DND-41 (cell line): Measurements from ENCODE around the gene CDC45.

ENCODE experiments used
- ATAC-seq: fragments of 200-7000 bp; cut with Tn5 transposase; 3 replicates; pipeline ENCODE4 v1.9.1; 2021; ENCODE audit warnings: low read depth; ENCODE audit not compliant: insufficient read depth
- DNase-seq: peaks from one replicate; pipeline ENCODE4 v3.0.0-alpha.2; 2020
- H2AFZ ChIP-seq: 2 replicates; pipeline ENCODE4 v1.6.0; 2012; ENCODE audit warnings: low read depth, low read length
- H3K27ac ChIP-seq: 2 replicates; pipeline ENCODE4 v1.5.1; 2012; ENCODE audit warnings: low read length, inconsistent platforms
- H3K27me3 ChIP-seq: fragments of 200-600 bp; sonication (generic); 2 replicates; pipeline ENCODE4 v1.6.0; 2012; ENCODE audit warnings: low read length, mild to moderate bottlenecking, inconsistent platforms; ENCODE audit not compliant: insufficient read depth, poor library complexity
- H3K36me3 ChIP-seq: 2 replicates; pipeline ENCODE4 v1.5.1; 2012; ENCODE audit warnings: low read length, inconsistent platforms; ENCODE audit not compliant: insufficient read depth
- H3K4me1 ChIP-seq: 2 replicates; pipeline ENCODE4 v1.5.1; 2012; ENCODE audit warnings: mild to moderate bottlenecking, low read length; ENCODE audit not compliant: insufficient read depth
- H3K4me2 ChIP-seq: 2 replicates; pipeline ENCODE4 v1.6.0; 2012; ENCODE audit warnings: mild to moderate bottlenecking, moderate library complexity, low read length, inconsistent platforms; ENCODE audit not compliant: insufficient read depth
- H3K4me3 ChIP-seq, 2 experiments: fragments of 200-600 bp in 1 of 2; shearing (Covaris generic) in 1 of 2; 2 replicates each; pipeline ENCODE4 v1.5.1; 2012 to 2016; ENCODE audit warnings: inconsistent platforms in 2 of 2, low read length in 2 of 2, mild to moderate bottlenecking in 2 of 2, low read depth in 1 of 2, moderate library complexity in 1 of 2
- H3K79me2 ChIP-seq: 2 replicates; pipeline ENCODE4 v1.6.0; 2012; ENCODE audit warnings: low read length, inconsistent platforms; ENCODE audit not compliant: insufficient read depth
- H3K9ac ChIP-seq: 2 replicates; pipeline ENCODE4 v1.6.0; 2012; ENCODE audit warnings: low read depth, mild to moderate bottlenecking, inconsistent platforms, low read length, moderate library complexity
- H3K9me3 ChIP-seq: 2 replicates; pipeline ENCODE4 v1.5.1; 2012; ENCODE audit warnings: low read length, moderate library complexity, mild to moderate bottlenecking, inconsistent platforms; ENCODE audit not compliant: insufficient read depth, severe bottlenecking
- H4K20me1 ChIP-seq: 2 replicates; pipeline ENCODE4 v1.6.0; 2012; ENCODE audit warnings: low read length; ENCODE audit not compliant: insufficient read depth
- CTCF ChIP-seq: IDR thresholded peaks from 2 replicates; pipeline ENCODE4 v1.5.1; 2012; ENCODE audit warnings: borderline replicate concordance, low read length, moderate library complexity, mild to moderate bottlenecking; ENCODE audit not compliant: poor library complexity, severe bottlenecking; ENCODE audit errors: extremely low read depth
- EZH2 ChIP-seq: IDR thresholded peaks from 3 replicates; pipeline ENCODE4 v1.6.1; 2012; ENCODE audit warnings: borderline replicate concordance, low read depth, mild to moderate bottlenecking, moderate library complexity, low read length, inconsistent platforms; ENCODE audit not compliant: severe bottlenecking

The CDC45 gene

DNA sequence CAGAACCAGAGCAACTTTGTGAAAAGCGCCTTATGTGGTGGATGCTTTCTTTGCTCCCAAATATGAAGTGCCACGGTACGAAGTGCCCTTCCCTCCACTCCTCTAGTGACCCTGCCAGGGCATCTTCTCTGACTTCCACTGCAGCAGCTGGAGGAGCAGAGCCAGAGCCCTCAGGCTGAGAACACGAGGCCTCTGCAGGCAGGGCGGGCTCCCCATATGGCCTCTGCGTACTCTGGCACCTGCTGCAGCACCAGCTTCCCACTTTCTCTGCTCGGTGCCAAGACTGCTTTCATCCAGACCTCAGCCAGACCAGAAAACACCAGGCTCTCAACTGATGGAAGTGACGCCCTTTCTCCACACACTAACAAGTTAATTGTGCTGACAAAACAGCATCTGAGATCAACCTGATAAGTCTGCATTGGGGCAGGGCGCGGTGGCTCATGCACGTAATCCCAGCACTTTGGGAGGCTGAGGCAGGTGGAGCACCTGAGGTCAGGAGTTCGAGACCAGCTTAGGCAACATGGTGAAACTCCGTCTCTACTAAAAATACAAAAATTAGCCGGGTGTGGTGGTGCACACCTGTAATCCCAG is 13.5 kb upstream of the CDC45 start:
- Histone ChIP-seq H3K4me2 (no peak overlapping the region), H3K27ac (no peak overlapping the region), H4K20me1 (peaks cover 30% of the 10 kb centered on the region), H3K4me1 (no peaks in the 10 kb centered on the region), H3K9me3 (no peaks in the 10 kb centered on the region), H3K36me3 (peaks cover 89% of the 10 kb centered on the region), H3K4me3 (no peak overlapping the region), H3K79me2 (peaks cover 19% of the 10 kb centered on the region), H2AFZ (no peak overlapping the region), H3K27me3 (no peaks in the 10 kb centered on the region), H3K9ac (no peak overlapping the region)
- DNase-seq: no peak
- no peak for TF ChIP-seq EZH2
- no peak for TF ChIP-seq CTCF
- ATAC-seq: no peak

DNA sequence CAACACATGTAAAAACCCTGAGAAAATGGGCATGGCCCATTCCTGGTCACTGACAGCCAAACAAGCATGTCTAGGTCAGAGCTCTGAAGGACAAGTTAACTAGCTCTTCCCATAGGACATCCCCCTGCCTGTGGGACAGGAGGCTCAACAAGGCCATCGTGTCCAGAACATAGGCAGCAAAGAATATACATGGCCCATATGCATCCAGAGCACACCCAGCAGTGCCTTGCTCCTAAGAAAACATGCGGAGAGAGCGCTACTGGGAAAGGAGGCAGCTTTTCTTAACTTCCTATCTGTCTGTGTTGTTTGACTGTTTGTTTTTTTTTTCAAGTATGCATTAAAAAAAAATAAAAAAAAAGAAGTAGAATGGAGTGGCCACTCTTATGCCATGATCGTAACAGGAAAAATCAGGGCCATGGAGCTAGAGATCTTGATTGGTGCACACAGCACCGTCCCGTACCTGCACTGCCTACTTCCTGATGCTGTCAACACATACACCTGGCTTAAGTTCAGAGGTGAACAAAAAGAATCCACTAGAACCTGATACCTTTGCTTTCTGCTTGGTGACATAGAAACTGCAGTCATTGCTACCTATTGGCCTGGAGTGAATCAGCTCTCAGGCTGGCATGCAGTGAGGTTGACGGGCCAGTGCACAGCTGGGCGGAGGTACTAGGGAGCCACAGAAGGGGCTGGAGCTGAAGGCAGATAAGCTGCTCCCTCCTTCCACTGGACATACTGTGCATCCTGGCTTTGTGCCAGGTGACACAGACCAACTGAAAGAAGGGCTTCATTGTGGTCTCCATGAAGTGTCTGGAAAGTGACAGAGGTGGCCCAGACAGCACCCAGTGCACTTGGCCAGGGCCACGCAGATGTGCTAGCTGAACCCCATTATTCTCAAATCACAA is 12.6 kb upstream of the CDC45 start:
- Histone ChIP-seq H3K79me2 (peaks cover 25% of the 10 kb centered on the region), H3K36me3 (peaks cover 98% of the 10 kb centered on the region)

GRCh38 chr22:19467912-19468311 is 11.8 kb upstream of the CDC45 start:
- Histone ChIP-seq H4K20me1 (peaks cover 44% of the 10 kb centered on the region), H3K36me3 (peaks cover 99% of the 10 kb centered on the region), H3K79me2 (peaks cover 32% of the 10 kb centered on the region), H3K9ac (no peak overlapping the region), H3K4me2 (no peak overlapping the region), H3K27ac (no peak overlapping the region), H3K4me3 (no peak overlapping the region), H3K27me3 (no peaks in the 10 kb centered on the region), H3K9me3 (no peaks in the 10 kb centered on the region), H3K4me1 (no peaks in the 10 kb centered on the region), H2AFZ (no peak overlapping the region)
- TF ChIP-seq CTCF: no peak
- TF ChIP-seq EZH2: no peak
- DNase-seq: no peak
- no peak for ATAC-seq

More for the DNA sequence above, 12.6 kb upstream of the CDC45 start:
- H3K9ac ChIP-seq: no peak overlapping the region
- peaks cover 38% of the 10 kb centered on the region for H4K20me1 ChIP-seq
- H3K4me2 ChIP-seq: no peak overlapping the region
- no peaks in the 10 kb centered on the region for H3K27me3 ChIP-seq
- no peaks in the 10 kb centered on the region for H3K9me3 ChIP-seq
- H2AFZ ChIP-seq: no peak overlapping the region
- H3K4me3 ChIP-seq: no peak overlapping the region
- no peaks in the 10 kb centered on the region for H3K4me1 ChIP-seq
- no peak for ATAC-seq
- no peak for DNase-seq
- TF ChIP-seq CTCF (no peak), EZH2 (no peak)
- no peak overlapping the region for H3K27ac ChIP-seq
